Left lung (tissue), 10 donors: ENCODE data around the gene DEDD2. TPM values are rescaled to one million over a fixed set of nuclear protein-coding genes. Genes with fewer than 3 reads are reported as not detected.

Experiments used
- ATAC-seq: fragments of 200-7000 bp; cut with Tn5 transposase; one replicate; pipeline ENCODE4 v1.9.1; 2020; ENCODE audit warnings: moderate library complexity
- DNase-seq, 4 donors: peaks; one replicate each; pipeline ENCODE4 v3.0.0-alpha.2; 2013 to 2020
- H3K27ac ChIP-seq, 2 donors: fragments of 200-600 bp; sonication (generic) in 1 of 2; one replicate each; pipeline versions ENCODE4 v1.5.0 to v1.8.0; 2020 to 2021
- H3K27me3 ChIP-seq, 2 donors: fragments of 200-600 bp; sonication (generic) in 1 of 2; one replicate each; pipeline versions ENCODE4 v1.5.0 to v1.8.0; 2020 to 2021
- H3K36me3 ChIP-seq, 2 donors: fragments of 200-600 bp; sonication (generic) in 1 of 2; one replicate each; pipeline versions ENCODE4 v1.5.0 to v1.8.0; 2020 to 2021
- H3K4me1 ChIP-seq, 2 donors: fragments of 200-600 bp; one replicate each; pipeline ENCODE4 v1.8.0; 2021
- H3K4me3 ChIP-seq, 2 donors: fragments of 200-600 bp; sonication (generic) in 1 of 2; one replicate each; pipeline versions ENCODE4 v1.5.0 to v1.8.0; 2020 to 2021; ENCODE audit warnings: mild to moderate bottlenecking in 1 of 2
- H3K9me3 ChIP-seq, 2 donors: fragments of 200-600 bp; sonication (generic) in 1 of 2; one replicate each; pipeline versions ENCODE4 v1.5.0 to v1.8.0; 2020 to 2021
- CTCF ChIP-seq, 2 donors: fragments of 200-600 bp; sonication (generic) in 1 of 2; IDR thresholded peaks; one replicate each; pipeline versions ENCODE4 v1.5.0 to v1.8.0; 2021; ENCODE audit warnings: antibody characterized with exemption in 2 of 2
- intact Hi-C, 2 donors: fragments of 100-400 bp; cut with DNase I; formaldehyde crosslinking; loops; one replicate each; pipeline versions ENCODE4 v1.11.2 to v1.14.2; 2022
- polyA plus RNA-seq, 6 donors: library from polyadenylated mRNA; unstranded; fragments of 120-200 nt; gene quantifications; one replicate each; pipeline ENCODE4 v1.2.1, GENCODE V29; 2013; ENCODE audit not compliant: insufficient read length in 6 of 6
- total RNA-seq, 2 donors: library from RNA; stranded (reverse); fragmentation: NEBNext Ultra II Directional; extraction: Animal tissue kit (Norgen Biotek cat#: 25700); gene quantifications; one replicate each; pipeline ENCODE4 v1.2.1, GENCODE V29; 2021
- donor health status: DM: no; HTN: yes; CAD: no.
- donor health status: DM: no; HTN: no; CAD: no.

DEDD2 gene
- total and polyA plus RNA-seq, 8 donors = 15.7 to 34.8 (median 21.0) TPM

GRCh38 chr19:42242512-42243409 lies 25.3 kb upstream of the DEDD2 start, which contains the start of gene GSK3A:
Gene GSK3A (minus strand): TSS chr19:42242602. CDS start chr19:42242465, 137 bp downstream.
- intact Hi-C loops = no loop called here
- DNase-seq (peak; percentile 98 to 99 (median 99)), ATAC-seq (peak; percentile 86)
- peak within 1 kb of the TSS; percentile 83 to 85 for H3K4me3 ChIP-seq
- peaks cover 0 to 17% of the 10 kb centered on the region in 2 donors for H3K36me3 ChIP-seq
- H3K9me3 ChIP-seq = no peaks in the 10 kb centered on the region
- peak within 1 kb of the TSS; percentile 91 to 93 for H3K27ac ChIP-seq
- no peaks in the 10 kb centered on the region for H3K27me3 ChIP-seq
- peaks cover 27 to 58% of the 10 kb centered on the region in 2 donors for H3K4me1 ChIP-seq
- no peak for TF ChIP-seq CTCF (IDR thresholded peaks at IDR 0.05)

GRCh38 chr19:42242069-42242511 lies 24.6 kb upstream of the DEDD2 start:
- Histone ChIP-seq H3K27ac (peak overlapping the region; percentile 91 to 93), H3K36me3 (peaks cover 0 to 23% of the 10 kb centered on the region in 2 donors), H3K9me3 (no peaks in the 10 kb centered on the region), H3K4me3 (peak overlapping the region; percentile 83 to 85), H3K27me3 (no peaks in the 10 kb centered on the region), H3K4me1 (peaks cover 27 to 58% of the 10 kb centered on the region in 2 donors)
- intact Hi-C loops = no loop called here
- TF ChIP-seq CTCF (IDR thresholded peaks at IDR 0.05) = no peak
- ATAC-seq = no peak
- DNase-seq = no peak

GRCh38 chr19:42241279-42241678 lies 23.8 kb upstream of the DEDD2 start:
- H3K27ac ChIP-seq = no peak overlapping the region
- intact Hi-C loops = no loop called here

GRCh38 chr19:42239544-42240220 lies 22.2 kb upstream of the DEDD2 start:
- TF ChIP-seq CTCF (IDR thresholded peaks at IDR 0.05) = no peak
- H3K36me3 ChIP-seq = peaks cover 0 to 47% of the 10 kb centered on the region in 2 donors
- H3K4me1 ChIP-seq = peaks cover 16 to 42% of the 10 kb centered on the region in 2 donors
- ATAC-seq (no peak), DNase-seq (no peak)
- intact Hi-C loops = no loop called here
- no peaks in the 10 kb centered on the region for H3K27me3 ChIP-seq
- H3K27ac ChIP-seq = no peak overlapping the region
- no peaks in the 10 kb centered on the region for H3K9me3 ChIP-seq
- no peak overlapping the region for H3K4me3 ChIP-seq

More at GRCh38 chr19:42241279-42241678, 23.8 kb upstream of the DEDD2 start:
- H3K27me3 ChIP-seq = no peaks in the 10 kb centered on the region
- H3K36me3 ChIP-seq = peaks cover 0 to 31% of the 10 kb centered on the region in 2 donors
- ATAC-seq (no peak), DNase-seq (no peak)
- no peaks in the 10 kb centered on the region for H3K9me3 ChIP-seq
- H3K4me1 ChIP-seq = peaks cover 22 to 57% of the 10 kb centered on the region in 2 donors
- TF ChIP-seq CTCF (IDR thresholded peaks at IDR 0.05) = no peak
- H3K4me3 ChIP-seq = peak overlapping the region; percentile 83 to 85

- TF ChIP-seq CTCF (IDR thresholded peaks at IDR 0.05) = no peak
- peaks cover 2 to 15% of the 10 kb centered on the region in 2 donors for H3K4me1 ChIP-seq
Measured at GRCh38 chr19:42235181-42235580, 17.7 kb upstream of the DEDD2 start.

More at GRCh38 chr19:42235181-42235580, 17.7 kb upstream of the DEDD2 start:
- no peaks in the 10 kb centered on the region for H3K9me3 ChIP-seq
- H3K4me3 ChIP-seq = no peak overlapping the region
- no peak for DNase-seq
- no peak for ATAC-seq
- intact Hi-C loops = no loop called here
- no peaks in the 10 kb centered on the region for H3K27me3 ChIP-seq
- peaks cover 0 to 92% of the 10 kb centered on the region in 2 donors for H3K36me3 ChIP-seq
- no peak overlapping the region for H3K27ac ChIP-seq
